ENCODE data around the gene HOXA9.

Gene HOXA9

GRCh38 chr7:27179030-27179429 lies 13.7 kb upstream of the HOXA9 start:
- no peak for TF ChIP-seq CTCF (IDR thresholded peaks at IDR 0.05)

GRCh38 chr7:27178366-27178765 lies 13.0 kb upstream of the HOXA9 start:
- TF ChIP-seq CTCF (IDR thresholded peaks at IDR 0.05): no peak

GRCh38 chr7:27177795-27178320 lies 12.5 kb upstream of the HOXA9 start:
- TF ChIP-seq CTCF (IDR thresholded peaks at IDR 0.05): no peak

GRCh38 chr7:27176962-27177794 lies 11.8 kb upstream of the HOXA9 start:
- TF ChIP-seq CTCF (IDR thresholded peaks at IDR 0.05): no peak

- TF ChIP-seq CTCF (IDR thresholded peaks at IDR 0.05): no peak
Measured at GRCh38 chr7:27176524-27176845, 11.1 kb upstream of the HOXA9 start.

- no peak for TF ChIP-seq CTCF (IDR thresholded peaks at IDR 0.05)
Measured at GRCh38 chr7:27175626-27176523, 10.5 kb upstream of the HOXA9 start.

- no peak for TF ChIP-seq CTCF (IDR thresholded peaks at IDR 0.05)
Measured at GRCh38 chr7:27174874-27175625, 9.7 kb upstream of the HOXA9 start.
